DOHH2 (cell line): ENCODE measurements around the gene HOXA5.

Source experiments
- H3F3A ChIP-seq: fragments of 200-600 bp; sonication (generic), shearing (Covaris generic); 2 replicates; pipeline ENCODE4 v1.6.0; 2016; ENCODE audit warnings: antibody characterized with exemption, mild to moderate bottlenecking; ENCODE audit not compliant: control insufficient read depth, insufficient read depth
- H3K27ac ChIP-seq: fragments of 200-600 bp; sonication (generic); 2 replicates; pipeline ENCODE4 v1.5.1; 2014; ENCODE audit warnings: low read depth, mild to moderate bottlenecking, low read length, moderate library complexity
- H3K27me3 ChIP-seq: fragments of 200-600 bp; sonication (generic); 2 replicates; pipeline ENCODE4 v1.6.1; 2014; ENCODE audit warnings: mild to moderate bottlenecking, low read length, mixed read lengths; ENCODE audit not compliant: control insufficient read depth
- H3K36me3 ChIP-seq: fragments of 200-600 bp; sonication (generic); 2 replicates; pipeline ENCODE4 v1.6.1; 2014; ENCODE audit warnings: mild to moderate bottlenecking, low read length, moderate library complexity, mixed read lengths; ENCODE audit not compliant: control insufficient read depth
- H3K4me1 ChIP-seq: fragments of 200-600 bp; sonication (generic); 2 replicates; pipeline ENCODE4 v1.6.1; 2014; ENCODE audit warnings: mild to moderate bottlenecking, low read length, mixed read lengths; ENCODE audit not compliant: control insufficient read depth
- H3K4me2 ChIP-seq: fragments of 200-600 bp; sonication (generic); 2 replicates; pipeline ENCODE4 v1.6.0; 2014; ENCODE audit warnings: mild to moderate bottlenecking, low read length, moderate library complexity
- H3K4me3 ChIP-seq: fragments of 200-600 bp; sonication (generic); 2 replicates; pipeline ENCODE4 v1.5.1; 2014; ENCODE audit warnings: mild to moderate bottlenecking, low read length, mixed read lengths
- H3K79me2 ChIP-seq: fragments of 200-600 bp; sonication (generic); 2 replicates; pipeline ENCODE4 v1.6.1; 2014; ENCODE audit warnings: mild to moderate bottlenecking, low read length, mixed read lengths; ENCODE audit not compliant: control insufficient read depth
- H3K9me2 ChIP-seq: fragments of 200-600 bp; sonication (generic); replicated peaks from 2 replicates; pipeline ENCODE4 v1.6.1; 2014; ENCODE audit warnings: mild to moderate bottlenecking, low read length, mixed read lengths; ENCODE audit not compliant: control insufficient read depth
- H3K9me3 ChIP-seq: fragments of 200-600 bp; sonication (generic); 2 replicates; pipeline ENCODE4 v1.6.1; 2014; ENCODE audit warnings: antibody characterized with exemption, low read length, mixed read lengths; ENCODE audit not compliant: control insufficient read depth, insufficient read depth
- H4K20me1 ChIP-seq: fragments of 200-600 bp; sonication (generic); 2 replicates; pipeline ENCODE4 v1.6.0; 2014; ENCODE audit warnings: low read depth, mild to moderate bottlenecking, antibody characterized with exemption, low read length, moderate library complexity; ENCODE audit not compliant: control insufficient read depth, insufficient read depth
- EZH2phosphoT487 ChIP-seq: fragments of 200-600 bp; sonication (generic); IDR thresholded peaks from 2 replicates; pipeline ENCODE4 v1.6.1; 2017; ENCODE audit warnings: borderline replicate concordance, mild to moderate bottlenecking, antibody characterized with exemption, low read length, moderate library complexity, mixed read lengths
- TF ChIP-seq, protein P1 (sequence below): fragments of 200-600 bp; sonication (generic); IDR thresholded peaks from one replicate; pipeline ENCODE4 v1.5.1; 2014; ENCODE audit warnings: antibody characterized with exemption, mild to moderate bottlenecking, low read depth, low read length; ENCODE audit not compliant: poor library complexity, severe bottlenecking

Gene HOXA5

DNA sequence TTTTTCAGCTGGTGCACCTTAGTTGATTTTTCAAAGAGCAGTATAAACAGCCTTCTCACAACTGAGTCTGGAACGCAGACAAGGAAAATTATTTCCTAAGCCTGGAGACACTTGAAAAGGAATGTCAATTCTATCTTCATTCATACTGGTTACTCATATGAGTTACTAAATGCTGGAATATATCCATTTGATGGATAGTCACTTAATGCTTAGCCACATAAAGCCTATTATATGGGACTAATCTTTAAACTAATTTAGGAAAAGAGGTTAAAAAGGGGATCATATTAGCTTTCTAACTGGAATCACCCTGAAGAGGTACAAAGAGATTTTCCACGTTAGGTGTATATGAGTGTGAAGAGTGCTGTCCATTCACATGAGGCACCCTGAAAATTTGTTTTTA lies 11.3 kb downstream of the HOXA5 start:
- Histone ChIP-seq H3K79me2 (no peaks in the 10 kb centered on the region), H3K4me2 (no peak overlapping the region), H4K20me1 (no peaks in the 10 kb centered on the region), H3K4me1 (no peaks in the 10 kb centered on the region), H3F3A (no peaks in the 10 kb centered on the region), H3K36me3 (no peaks in the 10 kb centered on the region), H3K27ac (no peak overlapping the region), H3K9me2 (no peaks in the 10 kb centered on the region), H3K4me3 (no peak overlapping the region), H3K27me3 (peaks cover 53% of the 10 kb centered on the region), H3K9me3 (no peaks in the 10 kb centered on the region)
- TF ChIP-seq, protein P1, sequence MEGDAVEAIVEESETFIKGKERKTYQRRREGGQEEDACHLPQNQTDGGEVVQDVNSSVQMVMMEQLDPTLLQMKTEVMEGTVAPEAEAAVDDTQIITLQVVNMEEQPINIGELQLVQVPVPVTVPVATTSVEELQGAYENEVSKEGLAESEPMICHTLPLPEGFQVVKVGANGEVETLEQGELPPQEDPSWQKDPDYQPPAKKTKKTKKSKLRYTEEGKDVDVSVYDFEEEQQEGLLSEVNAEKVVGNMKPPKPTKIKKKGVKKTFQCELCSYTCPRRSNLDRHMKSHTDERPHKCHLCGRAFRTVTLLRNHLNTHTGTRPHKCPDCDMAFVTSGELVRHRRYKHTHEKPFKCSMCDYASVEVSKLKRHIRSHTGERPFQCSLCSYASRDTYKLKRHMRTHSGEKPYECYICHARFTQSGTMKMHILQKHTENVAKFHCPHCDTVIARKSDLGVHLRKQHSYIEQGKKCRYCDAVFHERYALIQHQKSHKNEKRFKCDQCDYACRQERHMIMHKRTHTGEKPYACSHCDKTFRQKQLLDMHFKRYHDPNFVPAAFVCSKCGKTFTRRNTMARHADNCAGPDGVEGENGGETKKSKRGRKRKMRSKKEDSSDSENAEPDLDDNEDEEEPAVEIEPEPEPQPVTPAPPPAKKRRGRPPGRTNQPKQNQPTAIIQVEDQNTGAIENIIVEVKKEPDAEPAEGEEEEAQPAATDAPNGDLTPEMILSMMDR: no peak
- no peak for TF ChIP-seq EZH2phosphoT487

DNA sequence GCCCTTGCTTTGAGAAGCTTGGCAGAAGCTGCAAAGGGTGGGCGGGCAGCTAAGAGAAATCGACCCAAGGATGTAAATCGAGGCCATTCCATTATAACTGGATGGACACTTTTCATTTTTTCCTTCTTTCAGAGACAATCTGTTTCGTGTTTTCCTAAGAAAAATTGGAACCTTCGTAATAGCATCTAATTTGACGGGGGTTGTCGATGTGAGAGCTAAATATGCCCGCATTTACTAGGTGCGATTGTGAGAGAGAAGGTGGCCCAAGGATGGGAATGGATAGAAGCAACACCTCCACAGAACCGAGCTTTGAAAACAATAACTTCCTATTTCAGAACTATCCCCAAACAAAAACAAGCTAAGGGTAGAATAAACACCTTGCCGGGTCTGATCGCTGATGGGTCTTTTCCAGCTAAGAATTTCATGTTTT lies 12.1 kb downstream of the HOXA5 start:
- Histone ChIP-seq H3K9me3 (no peaks in the 10 kb centered on the region), H3K4me1 (no peaks in the 10 kb centered on the region), H3F3A (no peaks in the 10 kb centered on the region), H3K4me3 (no peak overlapping the region), H4K20me1 (no peaks in the 10 kb centered on the region), H3K27ac (no peak overlapping the region), H3K79me2 (no peaks in the 10 kb centered on the region), H3K9me2 (no peaks in the 10 kb centered on the region), H3K4me2 (no peak overlapping the region), H3K36me3 (no peaks in the 10 kb centered on the region), H3K27me3 (peaks cover 53% of the 10 kb centered on the region)
- TF ChIP-seq, protein P1: no peak
- TF ChIP-seq EZH2phosphoT487: no peak

DNA sequence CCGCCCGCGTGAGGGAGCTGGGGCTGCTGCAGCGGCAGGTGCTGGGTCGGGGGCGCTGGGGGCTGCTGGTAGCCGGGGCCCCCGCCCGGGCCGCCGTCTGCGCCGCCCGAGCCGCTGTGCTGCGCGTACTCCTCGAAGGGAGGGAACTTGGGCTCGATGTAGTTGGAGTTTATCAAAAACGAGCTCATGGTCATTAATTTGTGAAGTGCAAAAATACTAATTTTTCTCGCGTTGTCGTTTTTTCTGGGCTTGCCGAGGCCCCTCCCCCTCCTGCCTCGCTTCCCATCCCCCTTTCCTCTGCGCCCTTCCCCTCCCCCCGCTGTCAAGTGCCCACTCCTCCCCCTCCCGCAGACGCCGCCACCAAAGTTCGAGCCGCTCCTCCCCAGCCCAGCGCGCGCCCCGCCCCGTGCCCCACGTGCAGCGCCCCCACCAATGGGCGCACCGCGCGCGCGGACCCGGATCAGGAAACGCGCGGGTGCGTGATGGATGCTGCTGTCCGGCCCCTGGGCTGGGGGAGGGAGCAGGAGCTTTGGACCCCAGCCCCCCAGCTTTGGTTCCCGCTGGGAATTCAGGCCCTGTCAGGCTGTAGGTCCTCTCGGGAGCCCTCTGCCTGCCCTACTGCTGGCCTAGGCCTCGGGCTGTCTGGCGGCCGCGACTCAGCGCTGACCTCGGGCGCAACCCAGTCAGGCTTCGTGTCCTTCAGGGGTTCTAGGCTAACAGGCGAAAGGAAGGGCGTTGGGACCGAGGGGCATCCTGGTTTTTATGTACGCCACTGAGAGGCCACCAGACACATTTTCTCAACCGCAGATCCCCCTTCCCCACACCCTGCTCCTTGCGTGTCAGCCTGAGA lies 12.7 kb downstream of the HOXA5 start, which contains the start of gene HOXA4:
Gene HOXA4, minus strand, starts transcription at position 218 of the 850 bp plus-strand sequence. Its CDS starts 24 bp downstream, at position 194.
- no peak within 1 kb of the TSS for H3K4me3 ChIP-seq

More for the DNA sequence above, 12.7 kb downstream of the HOXA5 start, which contains the start of gene HOXA4:
- H4K20me1 ChIP-seq: no peaks in the 10 kb centered on the region
- H3K27ac ChIP-seq: no peak within 1 kb of the TSS
- H3K9me3 ChIP-seq: no peaks in the 10 kb centered on the region
- H3K36me3 ChIP-seq: no peaks in the 10 kb centered on the region
- no peaks in the 10 kb centered on the region for H3K9me2 ChIP-seq
- H3F3A ChIP-seq: no peaks in the 10 kb centered on the region
- TF ChIP-seq EZH2phosphoT487: no peak
- TF ChIP-seq, protein P1: no peak
- H3K27me3 ChIP-seq: peaks cover 55% of the 10 kb centered on the region
- no peaks in the 10 kb centered on the region for H3K79me2 ChIP-seq
- H3K4me2 ChIP-seq: no peak within 1 kb of the TSS
- no peaks in the 10 kb centered on the region for H3K4me1 ChIP-seq
